AG08395 (cell line): ENCODE measurements around the gene TOP2B.

Experiments
- DNase-seq: peaks from one replicate; pipeline ENCODE4 v3.0.0; 2012; ENCODE audit warnings: mixed read lengths, low spot score

Gene TOP2B

GRCh38 chr3:25664812-25665314, at the start of gene TOP2B:
Gene TOP2B (minus strand): TSS chr3:25664907. CDS start chr3:25664297, 610 bp downstream.
- DNase-seq, result peak; percentile 99

- DNase-seq, result no peak
Measured at GRCh38 chr3:25713341-25713985, 48.8 kb upstream of the TOP2B start.

- DNase-seq, result no peak
Measured at GRCh38 chr3:25711090-25711489, 46.4 kb upstream of the TOP2B start.

- no peak for DNase-seq
Measured at GRCh38 chr3:25708036-25708435, 43.3 kb upstream of the TOP2B start.

GRCh38 chr3:25707268-25707926, 42.7 kb upstream of the TOP2B start:
- DNase-seq, result no peak

- no peak for DNase-seq
Measured at GRCh38 chr3:25706213-25706612, 41.5 kb upstream of the TOP2B start.

- DNase-seq, result no peak
Measured at GRCh38 chr3:25697553-25697952, 32.8 kb upstream of the TOP2B start.

- DNase-seq, result no peak
Measured at GRCh38 chr3:25695731-25696420, 31.2 kb upstream of the TOP2B start.

GRCh38 chr3:25693238-25693637, 28.5 kb upstream of the TOP2B start:
- DNase-seq, result no peak

GRCh38 chr3:25692341-25692740, 27.6 kb upstream of the TOP2B start:
- DNase-seq, result no peak

- no peak for DNase-seq
Measured at GRCh38 chr3:25690768-25691533, 26.2 kb upstream of the TOP2B start.

GRCh38 chr3:25689226-25689625, 24.5 kb upstream of the TOP2B start:
- DNase-seq, result no peak

- DNase-seq, result no peak
Measured at GRCh38 chr3:25687742-25688141, 23.0 kb upstream of the TOP2B start.

GRCh38 chr3:25686766-25687165, 22.1 kb upstream of the TOP2B start:
- DNase-seq, result no peak

GRCh38 chr3:25683882-25684281, 19.2 kb upstream of the TOP2B start:
- DNase-seq, result no peak

GRCh38 chr3:25683410-25683809, 18.7 kb upstream of the TOP2B start:
- DNase-seq, result no peak

GRCh38 chr3:25679642-25680302, 15.1 kb upstream of the TOP2B start:
- no peak for DNase-seq

- no peak for DNase-seq
Measured at GRCh38 chr3:25679166-25679565, 14.5 kb upstream of the TOP2B start.

- DNase-seq, result no peak
Measured at GRCh38 chr3:25678581-25678980, 13.9 kb upstream of the TOP2B start.

GRCh38 chr3:25677121-25677520, 12.4 kb upstream of the TOP2B start:
- no peak for DNase-seq

GRCh38 chr3:25674670-25675069, 10.0 kb upstream of the TOP2B start:
- DNase-seq, result no peak
